Muscle of leg (tissue), 11 donors: ENCODE data around the gene PAGE4. TPM values are rescaled to one million over a fixed set of nuclear protein-coding genes. Genes with fewer than 3 reads are reported as not detected.

Experiments used
- DNase-seq: peaks from one replicate; pipeline ENCODE4 v3.0.0; 2013
- H3K27ac ChIP-seq: one replicate; pipeline ENCODE4 v1.5.1; 2013; ENCODE audit warnings: mild to moderate bottlenecking, low read length, control low read depth
- H3K27me3 ChIP-seq: one replicate; pipeline ENCODE4 v1.6.1; 2013; ENCODE audit warnings: low read length; ENCODE audit not compliant: control insufficient read depth, insufficient read depth
- H3K36me3 ChIP-seq: one replicate; pipeline ENCODE4 v1.6.1; 2013; ENCODE audit warnings: low read length; ENCODE audit not compliant: control insufficient read depth, insufficient read depth
- H3K4me1 ChIP-seq: one replicate; pipeline ENCODE4 v1.6.1; 2013; ENCODE audit warnings: low read length; ENCODE audit not compliant: control insufficient read depth, insufficient read depth
- H3K4me3 ChIP-seq: one replicate; pipeline ENCODE4 v1.5.1; 2013; ENCODE audit warnings: low read length, control low read depth
- H3K9me3 ChIP-seq: replicated peaks from 2 replicates; pipeline ENCODE4 v1.6.1; 2013; ENCODE audit warnings: low read depth, low read length; ENCODE audit not compliant: control insufficient read depth
- WGBS: methylation state at CpG from one replicate; pipeline ENCODE4 v1.1.5; 2013; ENCODE audit warnings: missing lambda C conversion rate; ENCODE audit not compliant: insufficient coverage; 5-methylcytosine and 5-hydroxymethylcytosine counted together
- polyA plus RNA-seq, 8 donors: library from polyadenylated mRNA; unstranded; fragments of 120-200 nt; gene quantifications; one replicate each; pipeline versions ENCODE4 v1.2.1 to v1.2.3, GENCODE V29; 2013; ENCODE audit warnings: inconsistent platforms in 1 of 8, low replicate concordance in 1 of 8; ENCODE audit not compliant: insufficient read length in 8 of 8, insufficient read depth in 1 of 8
- total RNA-seq: library from RNA; stranded (reverse); fragments of 120-200 nt; gene quantifications from one replicate; pipeline ENCODE4 v1.2.4, GENCODE V29; 2013

Gene PAGE4
- total and polyA plus RNA-seq, 9 donors: 1.2 TPM; not detected in 8

DNA sequence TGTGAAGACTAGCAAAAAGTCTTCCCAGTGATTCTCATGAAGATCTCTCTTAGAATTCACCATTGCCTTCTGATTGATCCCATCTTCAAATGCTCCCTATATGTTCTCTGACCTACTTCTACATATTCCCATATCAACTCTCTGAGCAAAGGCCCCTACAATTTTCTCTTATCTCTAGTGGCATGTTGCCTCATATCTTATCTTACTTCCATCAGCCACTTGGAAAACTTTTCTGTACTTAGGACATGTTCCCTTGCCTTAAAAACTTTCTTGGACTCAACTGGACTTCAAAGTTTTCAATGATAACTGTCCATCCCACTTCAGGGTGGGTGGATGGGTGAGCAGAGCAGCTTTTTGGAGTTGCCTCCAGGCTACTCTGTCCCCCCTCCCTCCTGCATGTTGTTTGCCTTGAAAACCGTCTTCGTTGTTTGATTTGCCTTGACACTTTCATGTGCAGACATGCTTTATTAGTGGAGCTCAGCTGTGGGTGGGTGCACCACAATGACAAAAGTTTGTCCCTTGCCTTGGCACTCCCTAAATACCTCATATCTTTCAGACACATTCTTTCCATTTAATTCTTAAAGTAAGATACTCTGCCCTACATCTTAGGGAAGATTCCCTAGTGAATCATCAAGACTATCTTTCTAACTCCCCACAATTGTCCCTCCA lies 31.9 kb downstream of the PAGE4 start:
- WGBS: 61% methylated on average over 2 of the region's 2 CpGs

DNA sequence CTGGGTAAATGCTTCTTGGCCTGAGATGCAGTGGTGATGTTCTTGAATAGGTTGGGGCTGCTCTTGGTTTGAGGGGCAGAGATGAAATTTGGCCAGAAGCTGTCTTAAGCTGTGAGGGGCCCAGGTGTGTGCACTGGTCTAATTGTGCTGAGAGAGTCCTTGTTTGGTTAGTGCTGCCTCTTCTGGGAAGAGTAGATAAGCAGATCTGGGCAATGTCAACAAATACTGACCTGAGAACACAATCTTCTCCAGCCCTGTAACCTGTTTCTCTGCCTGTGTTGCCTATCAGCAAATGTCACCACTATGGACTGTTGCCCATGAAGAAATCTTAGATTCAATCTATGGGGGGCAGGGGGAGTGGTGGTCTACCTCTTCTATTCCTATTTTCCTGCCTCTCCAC lies 33.0 kb downstream of the PAGE4 start:
- Histone ChIP-seq H3K4me3 (no peak overlapping the region), H3K9me3 (no peaks in the 10 kb centered on the region), H3K36me3 (no peaks in the 10 kb centered on the region), H3K27me3 (peaks cover 5% of the 10 kb centered on the region), H3K4me1 (no peaks in the 10 kb centered on the region), H3K27ac (no peak overlapping the region)
- no peak for DNase-seq

More for the DNA sequence above, 31.9 kb downstream of the PAGE4 start:
- DNase-seq: no peak
- Histone ChIP-seq H3K4me3 (no peak overlapping the region), H3K36me3 (no peaks in the 10 kb centered on the region), H3K9me3 (no peaks in the 10 kb centered on the region), H3K4me1 (no peaks in the 10 kb centered on the region), H3K27me3 (peaks cover 5% of the 10 kb centered on the region), H3K27ac (no peak overlapping the region)

DNA sequence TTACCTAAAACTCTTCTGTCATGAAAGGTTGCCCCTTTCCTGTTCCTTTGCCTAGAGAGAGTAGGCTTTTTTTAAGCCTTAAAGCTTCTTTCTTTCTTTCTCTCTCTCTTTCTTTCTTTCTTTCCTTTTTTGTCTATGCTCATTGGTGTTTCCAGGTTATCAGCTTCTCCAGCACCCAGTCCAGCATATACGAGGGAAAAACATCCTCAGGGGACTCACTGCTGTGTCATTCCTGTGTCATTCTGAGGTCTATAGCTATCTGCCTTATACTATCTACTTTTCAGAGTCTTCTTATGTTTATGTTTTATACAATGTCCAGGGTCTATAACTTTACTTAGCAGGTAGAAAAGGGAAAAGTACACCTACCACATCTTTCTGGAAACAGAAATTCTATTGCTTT lies 39.6 kb downstream of the PAGE4 start:
- H3K4me1 ChIP-seq: no peaks in the 10 kb centered on the region
- no CpG with 5 or more reads among the region's 1 CpG for WGBS
- H3K9me3 ChIP-seq: no peaks in the 10 kb centered on the region
- H3K27ac ChIP-seq: no peak overlapping the region
- peaks cover 17% of the 10 kb centered on the region for H3K27me3 ChIP-seq
- H3K36me3 ChIP-seq: no peaks in the 10 kb centered on the region
- H3K4me3 ChIP-seq: no peak overlapping the region
- DNase-seq: no peak

DNA sequence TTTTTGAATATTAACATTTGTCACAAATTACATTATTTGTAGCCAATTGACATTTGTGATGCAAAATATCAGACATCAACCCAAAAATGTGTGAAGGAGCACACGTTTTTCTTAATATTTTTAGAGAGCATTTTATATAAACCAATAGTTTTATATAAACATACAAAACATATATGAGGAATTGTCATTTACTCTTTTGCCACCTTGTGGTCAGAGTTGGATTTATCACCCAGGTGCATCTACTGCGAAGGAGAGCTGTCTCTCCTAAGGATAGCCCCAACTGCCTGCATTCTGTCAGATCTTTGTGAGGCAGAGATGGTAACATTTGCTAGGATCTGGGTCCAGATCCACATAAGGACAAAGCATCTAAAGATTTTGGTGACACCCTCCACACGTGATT lies 47.6 kb downstream of the PAGE4 start:
- H3K4me3 ChIP-seq: no peak overlapping the region
- no peaks in the 10 kb centered on the region for H3K9me3 ChIP-seq
- no peaks in the 10 kb centered on the region for H3K36me3 ChIP-seq
- peaks cover 14% of the 10 kb centered on the region for H3K4me1 ChIP-seq
- H3K27ac ChIP-seq: no peak overlapping the region
- whole genome bisulfite sequencing: 60% methylated on average over 1 of the region's 3 CpGs
- peaks cover 24% of the 10 kb centered on the region for H3K27me3 ChIP-seq
- DNase-seq: peak; percentile 56

DNA sequence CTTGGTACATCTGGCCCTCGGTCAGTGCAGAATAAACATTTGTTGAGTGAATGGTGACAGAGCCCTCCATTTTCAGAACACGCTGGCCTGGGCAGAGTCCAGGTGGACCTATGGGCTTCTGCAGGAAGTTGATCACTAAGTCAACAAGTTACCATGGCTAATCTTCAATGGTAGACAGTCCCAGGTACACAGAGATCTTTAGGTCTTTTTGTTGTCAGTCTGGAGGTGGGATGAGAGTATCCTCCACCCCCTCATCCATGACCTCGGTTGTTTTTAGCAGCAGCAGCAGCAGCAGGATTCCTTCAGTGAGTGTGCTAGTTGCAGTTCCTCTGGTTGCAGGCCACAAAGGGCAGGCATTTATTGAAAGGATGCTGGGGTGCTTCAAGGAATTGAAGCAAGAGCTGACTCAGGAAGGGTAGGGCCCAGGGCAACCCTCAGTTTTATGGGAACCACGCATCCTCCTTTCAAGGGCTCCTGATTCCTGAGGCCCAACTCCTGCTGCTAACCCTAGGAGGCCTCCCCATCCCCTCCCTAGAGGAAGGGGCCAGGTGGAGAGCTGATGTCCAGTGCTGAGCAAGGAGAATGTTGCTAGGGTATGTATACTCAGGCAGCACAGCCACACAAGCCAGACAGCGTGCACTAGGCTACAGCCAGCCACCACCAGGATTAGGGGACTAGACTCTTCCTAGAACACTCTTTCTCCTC lies 48.4 kb downstream of the PAGE4 start:
- WGBS: 75% methylated on average over 2 of the region's 5 CpGs
- Histone ChIP-seq H3K27ac (no peak overlapping the region), H3K4me3 (no peak overlapping the region), H3K36me3 (no peaks in the 10 kb centered on the region), H3K4me1 (peaks cover 14% of the 10 kb centered on the region), H3K27me3 (peaks cover 20% of the 10 kb centered on the region), H3K9me3 (no peaks in the 10 kb centered on the region)
- DNase-seq: no peak

DNA sequence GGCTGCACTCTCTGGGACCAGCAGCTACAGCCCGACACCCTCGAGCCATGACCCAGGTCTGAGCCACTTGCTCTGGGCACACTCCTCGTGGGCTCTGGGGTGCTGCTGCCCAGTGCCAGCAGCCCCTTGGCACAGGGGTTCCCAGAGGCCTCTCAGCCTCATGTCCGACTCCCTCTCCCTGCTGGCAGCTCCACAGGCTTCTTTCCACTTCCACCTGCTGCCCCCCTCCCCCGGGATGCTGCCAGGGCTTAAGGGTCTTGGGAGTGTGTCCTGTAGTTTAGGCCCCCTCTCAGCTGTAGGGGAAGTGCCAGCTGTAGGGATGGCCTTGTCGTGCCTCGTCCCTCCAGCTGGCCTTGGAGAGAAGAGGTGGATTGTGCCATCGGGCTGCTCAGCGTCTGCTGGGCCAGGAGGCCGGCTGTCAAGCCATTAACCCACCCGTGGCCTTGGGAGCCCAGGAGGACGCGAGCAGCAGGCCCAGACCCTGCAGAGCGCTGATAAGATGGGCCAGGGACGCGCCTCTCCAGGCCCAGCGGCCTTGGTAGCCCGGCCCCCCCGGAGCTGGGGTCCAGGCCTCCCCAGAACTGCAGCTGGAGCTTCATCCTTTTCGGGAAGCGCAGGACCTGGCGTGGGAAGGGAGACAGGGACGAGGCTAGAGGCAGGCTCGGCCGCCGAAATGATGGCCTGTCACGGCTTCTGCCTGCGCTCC lies 49.2 kb downstream of the PAGE4 start:
- peak; percentile 25 for DNase-seq
- 43% methylated on average over 24 of the region's 28 CpGs for WGBS

DNA sequence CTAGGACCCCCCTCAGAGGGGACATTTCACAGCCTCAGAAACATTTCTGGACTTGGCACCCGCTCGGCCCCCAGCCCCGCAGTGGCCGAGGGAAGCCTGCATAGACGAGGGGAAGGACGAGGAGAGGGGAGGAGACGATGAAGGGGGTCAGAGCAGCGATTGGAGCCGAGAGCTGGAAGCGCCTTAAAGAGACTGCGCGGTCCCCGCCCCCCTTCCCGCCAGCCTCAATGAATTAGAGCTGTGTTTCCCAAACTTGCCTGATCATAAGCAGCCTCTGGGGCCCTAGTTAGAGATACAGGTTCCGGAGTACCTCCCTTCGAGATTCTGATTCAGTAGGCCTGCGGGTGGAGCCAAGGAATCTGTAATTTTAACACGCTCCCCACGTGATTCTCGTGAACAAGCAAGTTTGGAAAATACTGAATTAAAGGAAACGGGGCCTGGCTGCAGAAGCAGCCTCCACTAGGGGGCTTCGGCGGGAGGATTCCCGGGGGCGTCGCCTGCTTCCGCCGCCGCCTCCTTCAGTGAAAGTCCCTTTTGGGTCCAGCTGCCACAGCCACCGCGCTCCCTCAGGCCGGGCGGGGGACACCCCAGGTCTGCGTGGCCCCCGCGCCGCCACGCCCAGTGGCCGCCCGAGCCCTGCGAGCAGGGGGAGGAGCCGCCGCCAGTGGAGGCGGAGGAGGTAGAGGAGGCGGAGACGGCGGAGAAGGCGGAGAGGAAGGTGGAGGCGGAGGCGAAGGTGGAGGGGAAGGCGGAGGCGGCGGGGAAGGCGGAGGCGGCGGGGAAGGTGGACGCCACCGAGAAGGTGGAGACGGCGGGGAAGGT lies 49.9 kb downstream of the PAGE4 start, which contains the start of gene USP27X:
USP27X (plus strand) TSS at position 651 of the 822 bp plus-strand sequence. CDS start 824 bp downstream, outside the sequence.
- Histone ChIP-seq H3K27ac (peak within 1 kb of the TSS; percentile 91), H3K36me3 (no peaks in the 10 kb centered on the region), H3K4me1 (peaks cover 14% of the 10 kb centered on the region), H3K4me3 (peak within 1 kb of the TSS; percentile 56), H3K9me3 (no peaks in the 10 kb centered on the region), H3K27me3 (peaks cover 26% of the 10 kb centered on the region)
- DNase-seq: peak; percentile 92
- 40% methylated on average over 52 of the region's 60 CpGs for WGBS

More for the DNA sequence above, 49.2 kb downstream of the PAGE4 start:
- H3K4me3 ChIP-seq: peak overlapping the region; percentile 56
- peaks cover 26% of the 10 kb centered on the region for H3K27me3 ChIP-seq
- no peaks in the 10 kb centered on the region for H3K36me3 ChIP-seq
- peaks cover 14% of the 10 kb centered on the region for H3K4me1 ChIP-seq
- no peaks in the 10 kb centered on the region for H3K9me3 ChIP-seq
- peak overlapping the region; percentile 91 for H3K27ac ChIP-seq

DNA sequence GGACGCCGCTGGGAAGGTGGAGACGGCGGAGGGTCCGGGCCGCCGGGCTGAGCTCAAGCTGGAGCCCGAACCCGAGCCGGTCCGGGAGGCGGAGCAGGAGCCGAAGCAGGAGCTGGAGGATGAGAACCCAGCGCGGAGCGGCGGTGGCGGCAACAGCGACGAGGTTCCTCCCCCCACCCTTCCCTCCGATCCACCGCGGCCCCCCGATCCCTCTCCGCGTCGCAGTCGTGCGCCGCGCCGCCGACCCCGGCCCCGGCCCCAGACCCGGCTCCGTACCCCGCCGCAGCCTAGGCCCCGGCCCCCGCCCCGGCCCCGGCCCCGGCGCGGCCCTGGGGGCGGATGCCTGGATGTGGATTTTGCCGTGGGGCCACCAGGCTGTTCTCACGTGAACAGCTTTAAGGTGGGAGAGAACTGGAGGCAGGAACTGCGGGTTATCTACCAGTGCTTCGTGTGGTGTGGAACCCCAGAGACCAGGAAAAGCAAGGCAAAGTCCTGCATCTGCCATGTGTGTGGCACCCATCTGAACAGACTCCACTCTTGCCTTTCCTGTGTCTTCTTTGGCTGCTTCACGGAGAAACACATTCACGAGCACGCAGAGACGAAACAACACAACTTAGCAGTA lies 50.7 kb downstream of the PAGE4 start:
- 51% methylated on average over 48 of the region's 55 CpGs for WGBS
- no peaks in the 10 kb centered on the region for H3K9me3 ChIP-seq
- peaks cover 14% of the 10 kb centered on the region for H3K4me1 ChIP-seq
- H3K27me3 ChIP-seq: peaks cover 28% of the 10 kb centered on the region
- H3K4me3 ChIP-seq: peak overlapping the region; percentile 56
- DNase-seq: no peak
- H3K27ac ChIP-seq: peak overlapping the region; percentile 91
- no peaks in the 10 kb centered on the region for H3K36me3 ChIP-seq

DNA sequence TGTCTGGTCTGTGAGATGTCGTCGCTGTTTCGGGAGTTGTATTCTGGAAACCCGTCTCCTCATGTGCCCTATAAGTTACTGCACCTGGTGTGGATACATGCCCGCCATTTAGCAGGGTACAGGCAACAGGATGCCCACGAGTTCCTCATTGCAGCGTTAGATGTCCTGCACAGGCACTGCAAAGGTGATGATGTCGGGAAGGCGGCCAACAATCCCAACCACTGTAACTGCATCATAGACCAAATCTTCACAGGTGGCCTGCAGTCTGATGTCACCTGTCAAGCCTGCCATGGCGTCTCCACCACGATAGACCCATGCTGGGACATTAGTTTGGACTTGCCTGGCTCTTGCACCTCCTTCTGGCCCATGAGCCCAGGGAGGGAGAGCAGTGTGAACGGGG lies 51.6 kb downstream of the PAGE4 start:
- WGBS: 84% methylated on average over 12 of the region's 12 CpGs
- Histone ChIP-seq H3K9me3 (no peaks in the 10 kb centered on the region), H3K27me3 (peaks cover 29% of the 10 kb centered on the region), H3K4me3 (no peak overlapping the region), H3K4me1 (peaks cover 14% of the 10 kb centered on the region), H3K27ac (no peak overlapping the region), H3K36me3 (no peaks in the 10 kb centered on the region)
- no peak for DNase-seq
